ENCODE data around the gene BNIP5.

Gene BNIP5

DNA sequence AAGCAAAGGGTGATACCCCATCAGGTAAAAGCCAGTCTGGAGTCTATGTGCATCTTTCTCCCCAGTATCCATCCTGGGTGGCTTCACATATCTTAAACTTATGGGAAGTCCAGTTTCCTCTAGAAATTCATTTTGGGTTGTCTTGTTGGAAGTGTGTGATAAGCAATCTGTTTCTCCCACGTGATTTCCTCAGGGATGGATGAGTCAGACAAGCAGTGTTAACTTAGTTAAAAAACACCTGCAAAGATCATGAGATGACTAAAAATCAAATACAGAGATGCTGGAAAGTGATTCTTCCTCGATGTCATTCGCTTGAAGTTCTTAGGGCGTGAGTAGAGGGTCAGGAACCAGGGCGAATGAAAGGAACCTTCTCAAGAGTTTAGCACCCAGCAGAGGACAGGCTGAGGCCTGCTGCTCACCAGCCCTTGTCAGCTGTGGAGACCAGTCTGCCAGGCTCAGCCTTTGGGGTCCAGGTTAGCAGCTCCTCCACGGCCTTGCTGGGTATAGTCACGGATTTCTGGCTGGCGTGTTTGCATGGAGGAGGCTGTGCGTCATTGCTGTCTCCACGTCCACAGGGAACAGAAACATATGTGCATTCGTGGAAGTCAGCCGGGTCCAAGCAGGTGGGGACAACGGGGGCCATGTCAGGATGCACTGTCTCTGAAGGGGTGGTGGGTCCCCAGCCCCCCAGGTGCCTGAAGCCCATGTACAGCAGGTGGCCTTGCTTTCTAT lies 69.6 kb downstream of the BNIP5 start:
- no peak for DNase-seq (ENCODE audit: low spot score)

All from hematopoietic multipotent progenitor cell treated with erythropoietin and hydrocortisone succinate and interleukin-3 and kit ligand, for 15 days (in vitro differentiated cells).